OCI-LY1 (cell line): ENCODE measurements around the gene KRT2.

Experiments used
- H2AFZ ChIP-seq: fragments of 200-600 bp; sonication (generic), shearing (Covaris generic); 2 replicates; pipeline ENCODE4 v1.6.0; 2014; ENCODE audit warnings: antibody characterized with exemption, mild to moderate bottlenecking, low read length
- H3F3A ChIP-seq: fragments of 200-600 bp; sonication (generic), shearing (Covaris generic); 2 replicates; pipeline ENCODE4 v1.6.0; 2014; ENCODE audit warnings: mild to moderate bottlenecking, antibody characterized with exemption, low read length, moderate library complexity; ENCODE audit not compliant: insufficient read depth
- H3K27ac ChIP-seq: fragments of 200-600 bp; sonication (generic); 2 replicates; pipeline ENCODE4 v1.5.1; 2014; ENCODE audit warnings: low read length, mixed run types, mild to moderate bottlenecking, low read depth; ENCODE audit not compliant: poor library complexity, severe bottlenecking
- H3K27me3 ChIP-seq: fragments of 200-600 bp; sonication (generic); 2 replicates; pipeline ENCODE4 v1.6.0; 2014; ENCODE audit warnings: antibody characterized with exemption, mild to moderate bottlenecking, low read length, moderate library complexity; ENCODE audit not compliant: insufficient read depth
- H3K36me3 ChIP-seq: fragments of 200-600 bp; sonication (generic); 2 replicates; pipeline ENCODE4 v1.6.1; 2014; ENCODE audit warnings: mild to moderate bottlenecking, antibody characterized with exemption, low read length, moderate library complexity, mixed read lengths; ENCODE audit not compliant: insufficient read depth
- H3K4me1 ChIP-seq: fragments of 200-600 bp; sonication (generic); 2 replicates; pipeline ENCODE4 v1.5.1; 2014; ENCODE audit warnings: mild to moderate bottlenecking, low read length, moderate library complexity; ENCODE audit not compliant: insufficient read depth, severe bottlenecking
- H3K4me2 ChIP-seq: fragments of 200-600 bp; sonication (generic), shearing (Covaris generic); 2 replicates; pipeline ENCODE4 v1.6.1; 2014; ENCODE audit warnings: low read length
- H3K4me3 ChIP-seq: fragments of 200-600 bp; sonication (generic); 2 replicates; pipeline ENCODE4 v1.5.1; 2014; ENCODE audit warnings: low read length, low read depth, mild to moderate bottlenecking, mixed read lengths; ENCODE audit not compliant: poor library complexity, severe bottlenecking
- H3K79me2 ChIP-seq: fragments of 200-600 bp; shearing (Covaris generic); 2 replicates; pipeline ENCODE4 v1.6.1; 2016; ENCODE audit warnings: mixed run types, low read length, mixed read lengths; ENCODE audit not compliant: insufficient read depth
- H3K9ac ChIP-seq: fragments of 200-600 bp; sonication (generic), shearing (Covaris generic); 2 replicates; pipeline ENCODE4 v1.6.1; 2014; ENCODE audit warnings: mild to moderate bottlenecking, low read length, mixed read lengths
- H3K9me2 ChIP-seq: fragments of 200-600 bp; sonication (generic), shearing (Covaris generic); 2 replicates; pipeline ENCODE4 v1.6.1; 2014; ENCODE audit warnings: low read depth, mild to moderate bottlenecking, low read length, mixed read lengths
- H3K9me3 ChIP-seq: fragments of 200-600 bp; shearing (Covaris generic); 2 replicates; pipeline ENCODE4 v1.6.1; 2014; ENCODE audit warnings: low read length, mixed read lengths
- H4K20me1 ChIP-seq: fragments of 200-600 bp; sonication (generic), shearing (Covaris generic); 2 replicates; pipeline ENCODE4 v1.6.0; 2016; ENCODE audit warnings: mild to moderate bottlenecking, low read length; ENCODE audit not compliant: insufficient read depth
- CTCF ChIP-seq: fragments of 200-600 bp; sonication (generic), shearing (Covaris generic); IDR thresholded peaks from 2 replicates; pipeline ENCODE4 v1.5.1; 2017; ENCODE audit warnings: mild to moderate bottlenecking, antibody characterized with exemption, low read length, moderate library complexity, mixed read lengths
- EZH2 ChIP-seq: fragments of 200-600 bp; sonication (generic), shearing (Covaris generic); IDR thresholded peaks from 2 replicates; pipeline ENCODE4 v1.8.0; 2017; ENCODE audit warnings: borderline replicate concordance, mixed run types, mild to moderate bottlenecking, antibody characterized with exemption, low read length, moderate library complexity, mixed read lengths

KRT2 gene

GRCh38 chr12:52696588-52696987 is 44.6 kb upstream of the KRT2 start:
- H3K27ac ChIP-seq, result no peak overlapping the region
- no peak overlapping the region for H3K9ac ChIP-seq
- no peaks in the 10 kb centered on the region for H3F3A ChIP-seq
- no peaks in the 10 kb centered on the region for H3K79me2 ChIP-seq
- no peaks in the 10 kb centered on the region for H3K9me2 ChIP-seq
- no peaks in the 10 kb centered on the region for H3K4me1 ChIP-seq
- no peaks in the 10 kb centered on the region for H3K9me3 ChIP-seq
- H2AFZ ChIP-seq, result no peak overlapping the region
- H3K36me3 ChIP-seq, result no peaks in the 10 kb centered on the region
- TF ChIP-seq EZH2 (no peak), CTCF (no peak)
- no peaks in the 10 kb centered on the region for H3K27me3 ChIP-seq
- H4K20me1 ChIP-seq, result no peaks in the 10 kb centered on the region
- H3K4me2 ChIP-seq, result no peak overlapping the region
- H3K4me3 ChIP-seq, result no peak overlapping the region

GRCh38 chr12:52695039-52695438 is 43.0 kb upstream of the KRT2 start:
- no peaks in the 10 kb centered on the region for H3K27me3 ChIP-seq
- no peaks in the 10 kb centered on the region for H3K4me1 ChIP-seq
- H4K20me1 ChIP-seq, result no peaks in the 10 kb centered on the region
- no peak overlapping the region for H3K4me2 ChIP-seq
- no peaks in the 10 kb centered on the region for H3K9me2 ChIP-seq
- H3K79me2 ChIP-seq, result no peaks in the 10 kb centered on the region
- no peak overlapping the region for H2AFZ ChIP-seq
- no peaks in the 10 kb centered on the region for H3K9me3 ChIP-seq
- H3K36me3 ChIP-seq, result no peaks in the 10 kb centered on the region
- TF ChIP-seq EZH2, result no peak
- no peak for TF ChIP-seq CTCF
- H3K4me3 ChIP-seq, result no peak overlapping the region
- no peak overlapping the region for H3K27ac ChIP-seq
- H3K9ac ChIP-seq, result no peak overlapping the region
- no peaks in the 10 kb centered on the region for H3F3A ChIP-seq

GRCh38 chr12:52694151-52694550 is 42.1 kb upstream of the KRT2 start:
- H3K79me2 ChIP-seq, result no peaks in the 10 kb centered on the region
- H3K4me2 ChIP-seq, result no peak overlapping the region
- TF ChIP-seq CTCF (no peak), EZH2 (no peak)
- no peaks in the 10 kb centered on the region for H3F3A ChIP-seq
- no peaks in the 10 kb centered on the region for H3K4me1 ChIP-seq
- no peak overlapping the region for H3K9ac ChIP-seq
- no peaks in the 10 kb centered on the region for H3K36me3 ChIP-seq
- H3K27me3 ChIP-seq, result no peaks in the 10 kb centered on the region
- no peak overlapping the region for H2AFZ ChIP-seq
- no peak overlapping the region for H3K4me3 ChIP-seq
- no peaks in the 10 kb centered on the region for H3K9me3 ChIP-seq
- H3K9me2 ChIP-seq, result no peaks in the 10 kb centered on the region
- no peak overlapping the region for H3K27ac ChIP-seq
- H4K20me1 ChIP-seq, result no peaks in the 10 kb centered on the region
